ENCODE data around the gene RASA3. TPM values are rescaled to one million over a fixed set of nuclear protein-coding genes. Genes with fewer than 3 reads are reported as not detected.

Gene RASA3
- total and polyA plus RNA-seq, 9 of the 15 experiments (the other 6 are each of a cell fraction or from before 2014, with no cell fraction given) = 0.72 to 25.3 (median 14.4) TPM

DNA sequence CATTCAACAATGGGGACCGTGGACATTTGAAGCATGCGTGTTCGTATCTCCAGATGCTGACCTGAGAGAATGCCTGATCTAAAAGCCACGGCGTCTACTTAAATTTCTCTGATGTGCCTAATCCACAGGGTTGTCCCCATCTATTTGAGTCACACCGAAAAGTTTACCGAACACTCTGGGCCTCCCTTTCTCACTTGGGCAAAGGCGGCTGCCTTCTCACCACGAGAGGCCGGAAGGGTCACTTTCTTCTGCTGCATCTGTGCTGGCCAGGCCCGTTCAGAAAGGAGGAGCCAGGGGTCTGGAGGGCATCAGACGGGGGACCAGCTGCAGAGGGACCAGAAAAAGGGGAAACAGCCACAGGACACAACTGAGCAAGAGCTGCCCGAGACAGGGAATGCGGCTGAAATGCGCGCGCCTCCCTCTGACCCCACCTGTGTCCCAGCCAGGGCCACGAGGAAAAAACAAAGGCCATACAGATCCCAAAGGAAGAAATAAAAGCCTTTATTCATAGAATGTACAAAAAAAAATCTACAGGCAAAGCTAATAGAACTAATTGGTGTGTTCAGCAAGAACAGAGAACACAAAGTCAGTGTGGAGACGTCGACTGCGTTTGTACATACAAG lies 87.2 kb downstream of the RASA3 start:
- Histone ChIP-seq H3K4me2 (ENCODE audit: insufficient read depth, low read length) (no peak overlapping the region), H3K9me3 (replicated peaks; ENCODE audit: control insufficient read depth, insufficient read depth, low read depth, low read length) (0 out of 2 replicates have a peak, but pooled peaks cover 1% of the 10 kb centered on the region), H3K9me1 (ENCODE audit: control insufficient read depth, insufficient read depth, low read length) (no peaks in the 10 kb centered on the region), H3K27ac (ENCODE audit: extremely low read depth, low read depth, low read length) (no peak overlapping the region; the same call in 2 of the 3 replicates), H3K9ac (ENCODE audit: insufficient read depth in 1 of 2, low read depth in 2 of 2, low read length in 2 of 2) (no peak overlapping the region), H3K4me1 (replicated peaks in 1 of 2; ENCODE audit: control insufficient read depth in 2 of 2, insufficient read depth in 2 of 2, low read length in 2 of 2) (peaks cover 3 to 20% of the 10 kb centered on the region in 2 experiments; a peak in 3 of 5 replicates), H3K36me3 (ENCODE audit: control insufficient read depth, insufficient read depth, low read length) (peaks cover 2% of the 10 kb centered on the region; the same call in 1 of the 3 replicates), H3K27me3 (ENCODE audit: control insufficient read depth in 2 of 2, insufficient read depth in 2 of 2, low read length in 2 of 2) (no peaks in the 10 kb centered on the region), H3K79me2 (ENCODE audit: control insufficient read depth, insufficient read depth, low read length) (peaks cover 15% of the 10 kb centered on the region; the same call in 2 of the 3 replicates), H2AFZ (ENCODE audit: low read depth, low read length) (no peak overlapping the region), H4K20me1 (replicated peaks; ENCODE audit: control insufficient read depth, insufficient read depth, low read length) (no peaks in the 10 kb centered on the region), H3K4me3 (no peak overlapping the region)
- DNase-seq (ENCODE audit: extremely low read depth in 1 of 4, low spot score in 3 of 4) (no peak), ATAC-seq (no peak), FAIRE-seq (no peak)
- ChIA-PET POLR2A (no interaction called here), CTCF (ENCODE audit: low intra/inter-chr PET ratio) (no interaction called here)
- in situ Hi-C loops (cut with MboI) (no loop called here), intact Hi-C loops (cut with micrococcal nuclease) (no loop called here)
- no TSS peak for BruUV-seq (replicated peaks)
- WGBS (ENCODE audit: insufficient coverage, low coverage, missing lambda C conversion rate) = 89% methylated on average over 8 of the region's 21 CpGs
- TF ChIP-seq PTBP1 (IDR thresholded peaks at IDR 0.05; ENCODE audit: low read depth, low read length) (no peak), RBFOX2 (IDR thresholded peaks at IDR 0.05; ENCODE audit: low read depth, low read length) (no peak), KDM4B (IDR thresholded peaks at IDR 0.05; ENCODE audit: borderline replicate concordance in 2 of 2, low read depth in 1 of 2) (no peak), SNRNP70 (optimal IDR thresholded peaks at IDR 0.05; ENCODE audit: low read depth, low read length) (no peak), ZNF263 (CRISPR knock-in tag; IDR thresholded peaks at IDR 0.05; ENCODE audit: borderline replicate concordance) (no peak), PHB2 (IDR thresholded peaks at IDR 0.05; ENCODE audit: low read depth) (no peak), EP400 (IDR thresholded peaks at IDR 0.05) (no peak), ETS2 (tag; IDR thresholded peaks at IDR 0.05; ENCODE audit: borderline replicate concordance, poor library complexity, severe bottlenecking) (no peak)
- TF ChIP-seq, protein P1, sequence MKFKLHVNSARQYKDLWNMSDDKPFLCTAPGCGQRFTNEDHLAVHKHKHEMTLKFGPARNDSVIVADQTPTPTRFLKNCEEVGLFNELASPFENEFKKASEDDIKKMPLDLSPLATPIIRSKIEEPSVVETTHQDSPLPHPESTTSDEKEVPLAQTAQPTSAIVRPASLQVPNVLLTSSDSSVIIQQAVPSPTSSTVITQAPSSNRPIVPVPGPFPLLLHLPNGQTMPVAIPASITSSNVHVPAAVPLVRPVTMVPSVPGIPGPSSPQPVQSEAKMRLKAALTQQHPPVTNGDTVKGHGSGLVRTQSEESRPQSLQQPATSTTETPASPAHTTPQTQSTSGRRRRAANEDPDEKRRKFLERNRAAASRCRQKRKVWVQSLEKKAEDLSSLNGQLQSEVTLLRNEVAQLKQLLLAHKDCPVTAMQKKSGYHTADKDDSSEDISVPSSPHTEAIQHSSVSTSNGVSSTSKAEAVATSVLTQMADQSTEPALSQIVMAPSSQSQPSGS (CRISPR knock-in tag; IDR thresholded peaks at IDR 0.05) = no peak
- TF ChIP-seq, protein P2, sequence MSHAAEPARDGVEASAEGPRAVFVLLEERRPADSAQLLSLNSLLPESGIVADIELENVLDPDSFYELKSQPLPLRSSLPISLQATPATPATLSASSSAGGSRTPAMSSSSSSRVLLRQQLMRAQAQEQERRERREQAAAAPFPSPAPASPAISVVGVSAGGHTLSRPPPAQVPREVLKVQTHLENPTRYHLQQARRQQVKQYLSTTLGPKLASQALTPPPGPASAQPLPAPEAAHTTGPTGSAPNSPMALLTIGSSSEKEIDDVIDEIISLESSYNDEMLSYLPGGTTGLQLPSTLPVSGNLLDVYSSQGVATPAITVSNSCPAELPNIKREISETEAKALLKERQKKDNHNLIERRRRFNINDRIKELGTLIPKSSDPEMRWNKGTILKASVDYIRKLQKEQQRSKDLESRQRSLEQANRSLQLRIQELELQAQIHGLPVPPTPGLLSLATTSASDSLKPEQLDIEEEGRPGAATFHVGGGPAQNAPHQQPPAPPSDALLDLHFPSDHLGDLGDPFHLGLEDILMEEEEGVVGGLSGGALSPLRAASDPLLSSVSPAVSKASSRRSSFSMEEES (CRISPR knock-in tag; IDR thresholded peaks at IDR 0.05) = no peak
- TF ChIP-seq, protein P3, sequence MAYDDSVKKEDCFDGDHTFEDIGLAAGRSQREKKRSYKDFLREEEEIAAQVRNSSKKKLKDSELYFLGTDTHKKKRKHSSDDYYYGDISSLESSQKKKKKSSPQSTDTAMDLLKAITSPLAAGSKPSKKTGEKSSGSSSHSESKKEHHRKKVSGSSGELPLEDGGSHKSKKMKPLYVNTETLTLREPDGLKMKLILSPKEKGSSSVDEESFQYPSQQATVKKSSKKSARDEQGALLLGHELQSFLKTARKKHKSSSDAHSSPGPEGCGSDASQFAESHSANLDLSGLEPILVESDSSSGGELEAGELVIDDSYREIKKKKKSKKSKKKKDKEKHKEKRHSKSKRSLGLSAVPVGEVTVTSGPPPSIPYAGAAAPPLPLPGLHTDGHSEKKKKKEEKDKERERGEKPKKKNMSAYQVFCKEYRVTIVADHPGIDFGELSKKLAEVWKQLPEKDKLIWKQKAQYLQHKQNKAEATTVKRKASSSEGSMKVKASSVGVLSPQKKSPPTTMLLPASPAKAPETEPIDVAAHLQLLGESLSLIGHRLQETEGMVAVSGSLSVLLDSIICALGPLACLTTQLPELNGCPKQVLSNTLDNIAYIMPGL (CRISPR knock-in tag; IDR thresholded peaks at IDR 0.05) = no peak

Measured in K562 (cell line).